HepG2 (cell line): ENCODE results near the gene ASB7. TPM values are rescaled to one million over a fixed set of nuclear protein-coding genes. Genes with fewer than 3 reads are reported as not detected.

Source experiments
- ATAC-seq: fragments of 200-7000 bp; cut with Tn5 transposase; 3 replicates; pipeline ENCODE4 v1.9.1; 2020; ENCODE audit warnings: mild to moderate bottlenecking, moderate library complexity
- BruUV-seq: library from RNA; stranded (reverse); fragments of 400-500 nt; replicated peaks from 2 replicates; lab custom pipeline; 2021; lab: Mats Ljungman, UMichigan
- CTCF ChIA-PET: fragments of 300-600 bp; formaldehyde crosslinking; extraction: SDS; loops from one replicate; lab custom pipeline; 2021; ENCODE audit warnings: low total read pairs, inconsistent platforms, low intra/inter-chr PET ratio; lab: Yijun Ruan, JAX
- POLR2A ChIA-PET: fragments of 350-600 bp; sonication (Branson Sonifier 250); formaldehyde crosslinking; loops from one replicate; lab custom pipeline; 2020; ENCODE audit warnings: antibody characterized with exemption, inconsistent platforms; lab: Yijun Ruan, JAX
- DNase-seq: peaks from one replicate; pipeline ENCODE4 v3.0.0-alpha.2; 2015; ENCODE audit warnings: low spot score
- FAIRE-seq: peaks from 3 replicates; lab custom pipeline; 2011; peaks lifted over from hg19 to GRCh38; lab: Jason Lieb, UNC
- H2AFZ ChIP-seq: one replicate; pipeline ENCODE4 v1.6.1; 2011; ENCODE audit warnings: low read length, inconsistent platforms
- H3K27ac ChIP-seq: fragments of 300-600 bp; 3 replicates; pipeline ENCODE4 v1.8.0; 2011; ENCODE audit warnings: mixed run types, mild to moderate bottlenecking, mixed read lengths, low read length, inconsistent platforms; ENCODE audit not compliant: insufficient read depth; ENCODE audit errors: extremely low read length
- H3K27me3 ChIP-seq, 2 experiments: fragments of 200-600 bp in 1 of 2; 2 replicates in 1 of 2; 3 replicates in 1 of 2; pipeline versions ENCODE4 v1.6.0 to v1.8.0; 2011; ENCODE audit warnings: low read length in 2 of 2, mild to moderate bottlenecking in 2 of 2, moderate library complexity in 2 of 2, inconsistent platforms in 1 of 2; ENCODE audit not compliant: insufficient read depth in 2 of 2, control insufficient read depth in 1 of 2
- H3K36me3 ChIP-seq, 2 experiments: fragments of 200-600 bp in 1 of 2; replicated peaks in 1 of 2; 2 replicates in 1 of 2; 3 replicates in 1 of 2; pipeline versions ENCODE4 v1.5.1 to v1.8.0; 2011; ENCODE audit warnings: low read length in 2 of 2, inconsistent platforms in 1 of 2; ENCODE audit not compliant: insufficient read depth in 2 of 2, control insufficient read depth in 1 of 2
- H3K4me1 ChIP-seq: 2 replicates; pipeline ENCODE4 v1.5.1; 2012; ENCODE audit warnings: low read length, inconsistent platforms; ENCODE audit not compliant: insufficient read depth
- H3K4me2 ChIP-seq: 2 replicates; pipeline ENCODE4 v1.6.0; 2011; ENCODE audit warnings: low read depth, low read length, inconsistent platforms
- H3K4me3 ChIP-seq, 3 experiments: fragments of 200-600 bp in 1 of 3; sonication (generic), shearing (Covaris generic) in 1 of 3; replicated peaks in 1 of 3; 2 replicates each; pipeline ENCODE4 v1.5.1; 2011 to 2016; ENCODE audit warnings: low read length in 3 of 3, inconsistent platforms in 2 of 3, low read depth in 2 of 3, mild to moderate bottlenecking in 2 of 3, control low read depth in 1 of 3, mixed read lengths in 1 of 3; ENCODE audit not compliant: insufficient read depth in 1 of 3
- H3K79me2 ChIP-seq: one replicate; pipeline ENCODE4 v1.6.1; 2011; ENCODE audit warnings: low read length, inconsistent platforms; ENCODE audit not compliant: insufficient read depth
- H3K9ac ChIP-seq: 2 replicates; pipeline ENCODE4 v1.6.0; 2011; ENCODE audit warnings: mild to moderate bottlenecking, low read depth, low read length, inconsistent platforms; ENCODE audit not compliant: insufficient read depth
- H3K9me3 ChIP-seq: 2 replicates; pipeline ENCODE4 v1.5.1; 2012; ENCODE audit warnings: mild to moderate bottlenecking, low read length
- H4K20me1 ChIP-seq: 2 replicates; pipeline ENCODE4 v1.6.0; 2011; ENCODE audit warnings: inconsistent platforms, mild to moderate bottlenecking, low read length, moderate library complexity; ENCODE audit not compliant: insufficient read depth
- FOXA3 ChIP-seq: IDR thresholded peaks from 2 replicates; pipeline ENCODE4 v1.6.1; 2016; ENCODE audit warnings: missing genetic modification reagents, missing compliant biosample characterization
- FOXK2 ChIP-seq: fragments of 450-650 bp; IDR thresholded peaks from 2 replicates; pipeline ENCODE4 v1.6.1; 2016
- HMGA1 ChIP-seq: sonication (generic); formaldehyde crosslinking; conservative IDR thresholded peaks from 2 replicates; pipeline ENCODE4 v1.4.0; 2020; ENCODE audit warnings: missing genetic modification reagents
- HOXA5 ChIP-seq: sonication (generic); formaldehyde crosslinking; IDR thresholded peaks from 2 replicates; pipeline ENCODE4 v1.4.0; 2020; ENCODE audit warnings: missing genetic modification reagents
- NFYC ChIP-seq: IDR thresholded peaks from 2 replicates; pipeline ENCODE4 v1.6.1; 2016; ENCODE audit warnings: missing genetic modification reagents, missing compliant biosample characterization
- POLR2AphosphoS2 ChIP-seq: IDR thresholded peaks from 2 replicates; pipeline ENCODE4 v1.6.1; 2011; ENCODE audit warnings: low read depth, low read length, improper control_type of control experiment
- RCOR2 ChIP-seq: IDR thresholded peaks from 2 replicates; pipeline ENCODE4 v1.6.1; 2016; ENCODE audit warnings: missing biosample characterization, missing genetic modification reagents
- THAP9 ChIP-seq: sonication (generic); formaldehyde crosslinking; IDR thresholded peaks from 2 replicates; pipeline ENCODE4; 2020; ENCODE audit warnings: missing genetic modification reagents, mild to moderate bottlenecking, borderline replicate concordance
- ZBTB38 ChIP-seq: sonication (generic); formaldehyde crosslinking; IDR thresholded peaks from 2 replicates; pipeline ENCODE4 v1.5.1; 2020; ENCODE audit warnings: mild to moderate bottlenecking, missing genetic modification reagents
- ZNF10 ChIP-seq: sonication (generic); formaldehyde crosslinking; IDR thresholded peaks from 2 replicates; pipeline ENCODE4 v1.4.0; 2020; ENCODE audit warnings: mild to moderate bottlenecking, low read depth, missing genetic modification reagents, borderline replicate concordance
- ZNF577 ChIP-seq: sonication (generic); formaldehyde crosslinking; IDR thresholded peaks from 2 replicates; pipeline ENCODE4 v1.4.0; 2020; ENCODE audit warnings: mild to moderate bottlenecking, low read depth, missing genetic modification reagents, borderline replicate concordance
- WGBS: methylation state at CpG from one replicate; pipeline ENCODE4 v1.1.6; 2017; ENCODE audit warnings: low lambda C conversion rate; 5-methylcytosine and 5-hydroxymethylcytosine counted together
- in situ Hi-C: cut with HindIII; loops from 2 replicates; pipeline ENCODE4 v1.10.0; 2017; ENCODE audit warnings: low pct_unique_long_range_greater_than_20kb; ENCODE audit not compliant: extremely low pct_ligation_motif_present
- intact Hi-C: fragments of 100-400 bp; cut with micrococcal nuclease; formaldehyde crosslinking; loops from one replicate; pipeline ENCODE4 v1.10.0; 2022; ENCODE audit not compliant: unreplicated experiment
- polyA plus RNA-seq, 8 experiments: library from polyadenylated mRNA; depleted of rRNA in 3 of 8; stranded (reverse) in 7 of 8; unstranded in 1 of 8; fragments of >200 nt; fragmentation: Illumina TruSeq in 4 of 8; extraction: Trizol in 4 of 8; gene quantifications; 2 replicates each; pipeline versions ENCODE4 v1.2.1 to v1.2.3, GENCODE V29; 2011 to 2016; ENCODE audit warnings: low read depth in 4 of 8, missing spikeins in 1 of 8, mixed read lengths in 1 of 8; ENCODE audit not compliant: insufficient read depth in 1 of 8
- total RNA-seq, 5 experiments: library from RNA; depleted of rRNA; stranded (reverse); fragments of >200 nt; fragmentation: Illumina TruSeq; extraction: Trizol; gene quantifications; 2 replicates each; pipeline ENCODE4 v1.2.3, GENCODE V29; 2016; ENCODE audit warnings: low read depth in 1 of 5
- TF ChIP-seq, protein P1 (sequence below): sonication (generic); formaldehyde crosslinking; IDR thresholded peaks from 2 replicates; pipeline ENCODE4 v1.4.0; 2020; ENCODE audit warnings: missing genetic modification reagents, mild to moderate bottlenecking, borderline replicate concordance

The ASB7 gene
- total and polyA plus RNA-seq, 2 of the 13 experiments (the other 11 are each of a cell fraction or from before 2014, with no cell fraction given), result 7.7 to 12.1 TPM

GRCh38 chr15:100570275-100570674 lies 32.1 kb upstream of the ASB7 start:
- H3K27me3 ChIP-seq, result no peaks in the 10 kb centered on the region
- TF ChIP-seq, protein P1, sequence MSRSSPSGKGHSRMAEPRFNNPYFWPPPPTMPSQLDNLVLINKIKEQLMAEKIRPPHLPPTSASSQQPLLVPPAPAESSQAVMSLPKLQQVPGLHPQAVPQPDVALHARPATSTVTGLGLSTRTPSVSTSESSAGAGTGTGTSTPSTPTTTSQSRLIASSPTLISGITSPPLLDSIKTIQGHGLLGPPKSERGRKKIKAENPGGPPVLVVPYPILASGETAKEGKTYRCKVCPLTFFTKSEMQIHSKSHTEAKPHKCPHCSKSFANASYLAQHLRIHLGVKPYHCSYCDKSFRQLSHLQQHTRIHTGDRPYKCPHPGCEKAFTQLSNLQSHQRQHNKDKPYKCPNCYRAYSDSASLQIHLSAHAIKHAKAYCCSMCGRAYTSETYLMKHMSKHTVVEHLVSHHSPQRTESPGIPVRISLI (CRISPR knock-in tag), result no peak
- peak; percentile 53 for TF ChIP-seq NFYC (CRISPR knock-in tag)
- TF ChIP-seq, all 625 proteins: peak for 1
- no peak for FAIRE-seq
- H3K9ac ChIP-seq, result no peak overlapping the region
- H3K79me2 ChIP-seq, result no peaks in the 10 kb centered on the region
- H3K4me1 ChIP-seq, result no peaks in the 10 kb centered on the region
- ChIA-PET POLR2A (no interaction called here), CTCF (no interaction called here)
- in situ Hi-C loops, result no loop called here
- peaks cover 0 to 35% of the 10 kb centered on the region in 2 experiments; a peak in 3 of 5 replicates for H3K36me3 ChIP-seq
- intact Hi-C loops, result no loop called here
- DNase-seq, result no peak
- H3K9me3 ChIP-seq, result no peaks in the 10 kb centered on the region
- H3K4me3 ChIP-seq, result no peak overlapping the region
- H3K4me2 ChIP-seq, result no peak overlapping the region
- no peaks in the 10 kb centered on the region for H4K20me1 ChIP-seq
- no peak overlapping the region for H3K27ac ChIP-seq
- no peak overlapping the region for H2AFZ ChIP-seq
- BruUV-seq, result no TSS peak
- no peak for ATAC-seq
- WGBS, result 97% methylated on average over 3 of the region's 3 CpGs

GRCh38 chr15:100570735-100571313 lies 31.6 kb upstream of the ASB7 start:
- no peaks in the 10 kb centered on the region for H3K9me3 ChIP-seq
- FAIRE-seq (no peak), DNase-seq (no peak), ATAC-seq (no peak)
- no peak overlapping the region for H3K9ac ChIP-seq
- CTCF ChIA-PET, result no interaction called here
- no peaks in the 10 kb centered on the region for H3K79me2 ChIP-seq
- POLR2A ChIA-PET, result no interaction called here
- no peaks in the 10 kb centered on the region for H4K20me1 ChIP-seq
- no peak overlapping the region for H2AFZ ChIP-seq
- no peaks in the 10 kb centered on the region for H3K27me3 ChIP-seq
- no peak overlapping the region for H3K27ac ChIP-seq
- WGBS, result 96% methylated on average over 4 of the region's 4 CpGs
- no peak overlapping the region for H3K4me3 ChIP-seq
- no peaks in the 10 kb centered on the region for H3K4me1 ChIP-seq
- H3K36me3 ChIP-seq, result peaks cover 0 to 35% of the 10 kb centered on the region in 2 experiments; a peak in 3 of 5 replicates
- in situ Hi-C loops, result no loop called here
- intact Hi-C loops, result no loop called here
- H3K4me2 ChIP-seq, result no peak overlapping the region
- no TSS peak for BruUV-seq
- TF ChIP-seq FOXK2 (no peak), HMGA1 (CRISPR knock-in tag) (no peak), ZNF10 (CRISPR knock-in tag) (no peak), ZBTB38 (CRISPR knock-in tag) (no peak), THAP9 (CRISPR knock-in tag) (no peak), FOXA3 (CRISPR knock-in tag) (no peak), HOXA5 (CRISPR knock-in tag) (no peak), RCOR2 (CRISPR knock-in tag) (no peak), POLR2AphosphoS2 (no peak), ZNF577 (no peak)
